Measurements from ENCODE around the gene CBFA2T2. TPM values are rescaled to one million over a fixed set of nuclear protein-coding genes. Genes with fewer than 3 reads are reported as not detected.
A peak's percentile ranks its signal among the peaks of the same experiment; 100 is the strongest.

CBFA2T2 gene
- total RNA-seq, 4 donors from 2014 or later: 17.2 to 24.6 (median 21.7) TPM

- no peak overlapping the region for H3K4me3 ChIP-seq (ENCODE audit: low read depth, poor library complexity, severe bottlenecking)
- TF ChIP-seq POLR2A (IDR thresholded peaks at IDR 0.05) (no peak), CTCF (IDR thresholded peaks at IDR 0.05) (no peak)
- DNase-seq (ENCODE audit: low spot score in 2 of 2): no peak
- intact Hi-C loops (cut with DNase I; ENCODE audit: low total_unique reads): no loop called here
- 71 to 74% methylated on average over 11 of the region's 11 CpGs for WGBS, 2 donors
These were observed 160.3 kb downstream of the CBFA2T2 start for GRCh38 chr20:33650111-33650752.

- TF ChIP-seq CTCF (IDR thresholded peaks at IDR 0.05): no peak
- no peak for TF ChIP-seq POLR2A (IDR thresholded peaks at IDR 0.05)
- intact Hi-C loops (cut with DNase I; ENCODE audit: low total_unique reads): no loop called here
- H3K4me3 ChIP-seq (ENCODE audit: low read depth, poor library complexity, severe bottlenecking): no peak overlapping the region
- WGBS, 2 donors: 56 to 57% methylated on average over 10 of the region's 10 CpGs
- DNase-seq (ENCODE audit: low spot score in 2 of 2): peak in 1 of 2 donors; percentile 87
These were observed 161.1 kb downstream of the CBFA2T2 start for GRCh38 chr20:33650753-33651561.

- no peak for TF ChIP-seq POLR2A (IDR thresholded peaks at IDR 0.05)
- TF ChIP-seq CTCF (IDR thresholded peaks at IDR 0.05): no peak
- H3K4me3 ChIP-seq (ENCODE audit: low read depth, poor library complexity, severe bottlenecking): no peak overlapping the region
- 47 to 48% methylated on average over 13 of the region's 13 CpGs for WGBS, 2 donors
- intact Hi-C loops (cut with DNase I; ENCODE audit: low total_unique reads): no loop called here
- DNase-seq (ENCODE audit: low spot score in 2 of 2): no peak
These were observed 161.7 kb downstream of the CBFA2T2 start for GRCh38 chr20:33651562-33652048.

GRCh38 chr20:33653218-33653899, 163.5 kb downstream of the CBFA2T2 start:
- WGBS, 2 donors: 29 to 34% methylated on average over 16 of the region's 16 CpGs
- H3K4me3 ChIP-seq (ENCODE audit: low read depth, poor library complexity, severe bottlenecking): no peak overlapping the region
- intact Hi-C loops (cut with DNase I; ENCODE audit: low total_unique reads): no loop called here
- DNase-seq (ENCODE audit: low spot score in 2 of 2): peak in 1 of 2 donors; percentile 88
- TF ChIP-seq CTCF (IDR thresholded peaks at IDR 0.05): peak in 1 of 3 donors; percentile 66
- no peak for TF ChIP-seq POLR2A (IDR thresholded peaks at IDR 0.05)

GRCh38 chr20:33653900-33654596, 164.2 kb downstream of the CBFA2T2 start:
- TF ChIP-seq CTCF (IDR thresholded peaks at IDR 0.05) (no peak), POLR2A (IDR thresholded peaks at IDR 0.05) (no peak)
- H3K4me3 ChIP-seq (ENCODE audit: low read depth, poor library complexity, severe bottlenecking): no peak overlapping the region
- 53 to 63% methylated on average over 10 to 11 of the region's 11 CpGs for WGBS, 2 donors
- intact Hi-C loops (cut with DNase I; ENCODE audit: low total_unique reads): no loop called here
- peak in 1 of 2 donors; percentile 90 for DNase-seq (ENCODE audit: low spot score in 2 of 2)

Measured in lower leg skin (tissue), 4 donors.